ENCODE measurements around the gene SNRPF. TPM values are rescaled to one million over a fixed set of nuclear protein-coding genes. Genes with fewer than 3 reads are reported as not detected.

Gene SNRPF
- total RNA-seq, 1 donor from 2014 or later = 38.5 TPM

DNA sequence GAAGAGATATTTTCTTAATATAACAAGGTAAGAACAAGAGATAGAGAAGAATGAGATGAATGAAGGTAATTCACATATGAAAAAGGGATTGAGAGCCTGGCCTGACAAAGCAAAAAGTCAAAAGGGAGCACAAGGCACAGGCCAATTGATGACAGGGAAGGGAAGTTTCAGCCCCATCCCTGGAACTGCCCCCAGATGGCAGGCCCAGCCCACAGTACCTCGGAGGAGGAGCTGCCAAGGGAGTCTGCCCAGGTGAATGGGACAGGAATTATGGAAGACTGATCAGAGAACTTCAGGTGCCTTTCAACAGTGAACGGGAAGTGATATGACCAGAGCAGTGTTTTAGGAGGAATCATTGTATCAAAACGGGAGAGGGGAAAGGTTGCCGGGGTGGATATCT, 15.7 kb downstream of the SNRPF start:
- peaks cover 17% of the 10 kb centered on the region for H3K36me3 Mint-ChIP-seq (ENCODE audit: unreplicated experiment)
- no peaks in the 10 kb centered on the region for H3K27me3 Mint-ChIP-seq (ENCODE audit: unreplicated experiment)
- no peak for DNase-seq
- H3K27ac Mint-ChIP-seq (ENCODE audit: unreplicated experiment) = no peak overlapping the region
- TF ChIP-seq, protein P1, sequence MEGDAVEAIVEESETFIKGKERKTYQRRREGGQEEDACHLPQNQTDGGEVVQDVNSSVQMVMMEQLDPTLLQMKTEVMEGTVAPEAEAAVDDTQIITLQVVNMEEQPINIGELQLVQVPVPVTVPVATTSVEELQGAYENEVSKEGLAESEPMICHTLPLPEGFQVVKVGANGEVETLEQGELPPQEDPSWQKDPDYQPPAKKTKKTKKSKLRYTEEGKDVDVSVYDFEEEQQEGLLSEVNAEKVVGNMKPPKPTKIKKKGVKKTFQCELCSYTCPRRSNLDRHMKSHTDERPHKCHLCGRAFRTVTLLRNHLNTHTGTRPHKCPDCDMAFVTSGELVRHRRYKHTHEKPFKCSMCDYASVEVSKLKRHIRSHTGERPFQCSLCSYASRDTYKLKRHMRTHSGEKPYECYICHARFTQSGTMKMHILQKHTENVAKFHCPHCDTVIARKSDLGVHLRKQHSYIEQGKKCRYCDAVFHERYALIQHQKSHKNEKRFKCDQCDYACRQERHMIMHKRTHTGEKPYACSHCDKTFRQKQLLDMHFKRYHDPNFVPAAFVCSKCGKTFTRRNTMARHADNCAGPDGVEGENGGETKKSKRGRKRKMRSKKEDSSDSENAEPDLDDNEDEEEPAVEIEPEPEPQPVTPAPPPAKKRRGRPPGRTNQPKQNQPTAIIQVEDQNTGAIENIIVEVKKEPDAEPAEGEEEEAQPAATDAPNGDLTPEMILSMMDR (IDR thresholded peaks at IDR 0.05; ENCODE audit: partially characterized antibody, unreplicated experiment) = no peak
- no peak overlapping the region for H3K4me3 Mint-ChIP-seq (ENCODE audit: unreplicated experiment)
- H3K4me1 Mint-ChIP-seq (ENCODE audit: low read depth, unreplicated experiment) = no peaks in the 10 kb centered on the region
- H3K9me3 Mint-ChIP-seq (ENCODE audit: unreplicated experiment) = no peaks in the 10 kb centered on the region

DNA sequence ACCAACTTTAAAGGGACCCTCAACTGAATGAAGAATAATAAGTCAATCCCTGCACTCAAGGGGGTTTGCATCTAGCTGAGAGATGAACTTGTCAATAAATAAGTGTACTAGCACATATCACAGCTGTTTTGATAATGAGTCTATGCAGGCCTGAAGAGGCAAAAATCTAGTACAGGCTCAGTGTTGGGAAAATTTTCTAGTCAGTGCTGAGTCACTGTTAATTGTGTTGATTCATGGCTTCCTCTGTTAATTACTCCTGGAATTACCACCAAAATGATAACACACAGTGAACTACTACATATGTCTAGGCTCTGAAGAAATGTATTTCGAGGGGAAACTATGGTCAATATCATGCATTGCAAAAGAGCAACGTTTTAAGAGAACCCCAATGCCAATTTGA, 18.9 kb downstream of the SNRPF start:
- DNase-seq = no peak
- TF ChIP-seq, protein P1 (IDR thresholded peaks at IDR 0.05; ENCODE audit: partially characterized antibody, unreplicated experiment) = no peak
- Mint-ChIP-seq H3K4me3 (ENCODE audit: unreplicated experiment) (no peak overlapping the region), H3K27me3 (ENCODE audit: unreplicated experiment) (no peaks in the 10 kb centered on the region), H3K36me3 (ENCODE audit: unreplicated experiment) (peaks cover 17% of the 10 kb centered on the region), H3K27ac (ENCODE audit: unreplicated experiment) (no peak overlapping the region), H3K9me3 (ENCODE audit: unreplicated experiment) (no peaks in the 10 kb centered on the region), H3K4me1 (ENCODE audit: low read depth, unreplicated experiment) (no peaks in the 10 kb centered on the region)

DNA sequence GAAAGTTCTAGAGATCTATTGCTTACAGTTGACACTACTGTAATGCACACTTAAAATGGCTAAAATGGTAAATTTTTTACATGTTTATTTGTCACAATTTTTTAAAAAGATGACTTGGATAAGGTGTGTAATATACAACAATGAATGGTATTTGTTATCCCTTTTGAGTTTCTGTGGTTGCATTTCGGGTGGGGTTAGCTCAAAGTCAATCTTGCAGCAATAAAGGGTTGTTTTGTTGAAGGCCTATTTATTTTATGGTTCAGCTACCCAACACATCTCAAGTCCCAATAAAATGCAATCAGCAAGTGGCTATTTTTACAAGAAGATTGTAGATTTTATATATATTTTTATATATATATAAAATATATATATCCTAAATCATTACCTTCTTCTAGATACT, 22.1 kb downstream of the SNRPF start:
- Mint-ChIP-seq H3K27ac (ENCODE audit: unreplicated experiment) (no peak overlapping the region), H3K36me3 (ENCODE audit: unreplicated experiment) (peaks cover 6% of the 10 kb centered on the region), H3K27me3 (ENCODE audit: unreplicated experiment) (no peaks in the 10 kb centered on the region), H3K9me3 (ENCODE audit: unreplicated experiment) (no peaks in the 10 kb centered on the region), H3K4me1 (ENCODE audit: low read depth, unreplicated experiment) (no peaks in the 10 kb centered on the region), H3K4me3 (ENCODE audit: unreplicated experiment) (no peak overlapping the region)
- no peak for DNase-seq
- TF ChIP-seq, protein P1 (IDR thresholded peaks at IDR 0.05; ENCODE audit: partially characterized antibody, unreplicated experiment) = no peak

DNA sequence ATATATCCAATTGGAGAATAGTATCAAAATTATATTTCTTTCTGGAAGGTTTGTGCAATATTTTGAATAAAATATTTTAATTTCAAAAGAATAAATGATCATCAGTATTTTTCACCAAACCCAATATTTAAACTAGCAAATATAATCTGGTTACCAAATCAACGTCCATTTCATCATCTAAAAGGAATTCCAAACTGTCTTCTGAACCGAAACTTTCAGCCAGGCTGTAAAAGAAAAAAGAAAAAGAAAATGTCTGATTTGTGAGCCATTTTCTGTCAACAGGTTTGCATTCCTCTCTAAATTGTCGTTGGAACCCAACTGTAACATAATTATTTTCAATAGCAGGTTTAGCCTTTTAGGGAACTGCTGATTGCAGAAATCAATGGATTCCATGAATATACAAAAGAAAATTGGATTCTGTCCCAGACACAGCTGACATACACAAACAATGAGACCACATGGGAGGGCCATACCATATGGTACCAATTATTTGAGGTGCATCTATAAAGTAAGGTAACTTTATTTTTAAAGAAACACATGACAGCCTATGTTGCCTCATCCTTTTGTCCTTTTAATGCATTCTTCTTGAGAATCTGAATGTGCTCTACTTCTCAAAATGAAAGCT, 22.7 kb downstream of the SNRPF start:
- TF ChIP-seq, protein P1 (IDR thresholded peaks at IDR 0.05; ENCODE audit: partially characterized antibody, unreplicated experiment) = no peak
- Mint-ChIP-seq H3K4me3 (ENCODE audit: unreplicated experiment) (no peak overlapping the region), H3K27ac (ENCODE audit: unreplicated experiment) (no peak overlapping the region), H3K36me3 (ENCODE audit: unreplicated experiment) (peaks cover under 1% of the 10 kb centered on the region), H3K27me3 (ENCODE audit: unreplicated experiment) (no peaks in the 10 kb centered on the region), H3K9me3 (ENCODE audit: unreplicated experiment) (no peaks in the 10 kb centered on the region), H3K4me1 (ENCODE audit: low read depth, unreplicated experiment) (no peaks in the 10 kb centered on the region)
- DNase-seq = no peak

DNA sequence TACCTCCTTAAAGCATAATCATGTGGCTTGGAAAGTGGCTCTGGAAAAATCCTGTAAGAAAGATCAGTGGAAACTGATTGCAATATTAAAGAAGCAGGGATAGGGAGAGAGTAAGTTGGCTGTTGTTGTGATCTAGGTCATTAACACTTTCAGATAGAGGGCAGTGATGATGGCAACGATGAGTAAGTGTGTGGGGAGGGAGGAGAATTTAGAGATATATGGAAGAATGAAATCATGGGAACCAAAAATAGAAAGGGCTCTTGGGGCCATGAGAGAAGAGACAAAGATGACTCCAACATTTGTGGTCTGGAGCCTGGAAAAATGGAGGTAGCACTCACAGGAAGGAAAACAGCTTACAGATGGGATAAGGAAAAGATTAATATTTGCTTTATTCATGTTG, 23.3 kb downstream of the SNRPF start:
- no peak overlapping the region for H3K4me3 Mint-ChIP-seq (ENCODE audit: unreplicated experiment)
- no peak for DNase-seq
- TF ChIP-seq, protein P1 (IDR thresholded peaks at IDR 0.05; ENCODE audit: partially characterized antibody, unreplicated experiment) = no peak
- no peak overlapping the region for H3K27ac Mint-ChIP-seq (ENCODE audit: unreplicated experiment)
- no peaks in the 10 kb centered on the region for H3K9me3 Mint-ChIP-seq (ENCODE audit: unreplicated experiment)
- no peaks in the 10 kb centered on the region for H3K36me3 Mint-ChIP-seq (ENCODE audit: unreplicated experiment)
- no peaks in the 10 kb centered on the region for H3K4me1 Mint-ChIP-seq (ENCODE audit: low read depth, unreplicated experiment)
- H3K27me3 Mint-ChIP-seq (ENCODE audit: unreplicated experiment) = no peaks in the 10 kb centered on the region

All from glutamatergic neuron (in vitro differentiated cells).